AG09319 (cell line): ENCODE measurements around the gene SSBP2.

Source experiments
- DNase-seq: peaks from one replicate; pipeline ENCODE4 v3.0.0-alpha.2; 2010; ENCODE audit warnings: low read depth; ENCODE audit errors: extremely low read depth
- CTCF ChIP-seq: IDR thresholded peaks from 2 replicates; pipeline ENCODE4 v1.5.1; 2011; ENCODE audit warnings: low read depth, mild to moderate bottlenecking, inconsistent platforms, low read length, moderate library complexity

The SSBP2 gene

DNA sequence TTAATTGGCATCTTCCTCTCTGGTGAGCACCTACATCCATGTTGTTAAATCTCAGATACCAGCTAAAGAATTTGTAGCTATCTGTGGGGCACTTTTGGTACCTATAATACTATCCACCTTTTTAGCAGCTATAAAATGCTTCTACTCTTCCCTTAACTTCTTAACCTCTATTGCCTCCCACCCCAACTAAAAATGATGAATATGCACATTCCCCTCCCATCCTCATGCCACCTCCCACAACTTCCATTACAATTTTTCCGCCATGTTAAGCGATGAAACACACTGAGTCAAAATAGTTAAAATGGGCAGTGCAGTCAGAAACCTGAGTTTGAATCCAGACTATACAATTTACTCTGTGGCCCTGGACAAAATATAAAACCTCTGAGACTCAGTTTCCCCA, 10.1 kb downstream of the SSBP2 start:
- TF ChIP-seq CTCF: no peak
- no peak for DNase-seq

GRCh38 chr5:81739291-81739690, 11.6 kb downstream of the SSBP2 start:
- DNase-seq: no peak
- TF ChIP-seq CTCF: no peak

- no peak for TF ChIP-seq CTCF
- no peak for DNase-seq
Measured at GRCh38 chr5:81729276-81729675, 21.6 kb downstream of the SSBP2 start.

- no peak for TF ChIP-seq CTCF
- no peak for DNase-seq
Measured at GRCh38 chr5:81728301-81728700, 22.6 kb downstream of the SSBP2 start.

DNA sequence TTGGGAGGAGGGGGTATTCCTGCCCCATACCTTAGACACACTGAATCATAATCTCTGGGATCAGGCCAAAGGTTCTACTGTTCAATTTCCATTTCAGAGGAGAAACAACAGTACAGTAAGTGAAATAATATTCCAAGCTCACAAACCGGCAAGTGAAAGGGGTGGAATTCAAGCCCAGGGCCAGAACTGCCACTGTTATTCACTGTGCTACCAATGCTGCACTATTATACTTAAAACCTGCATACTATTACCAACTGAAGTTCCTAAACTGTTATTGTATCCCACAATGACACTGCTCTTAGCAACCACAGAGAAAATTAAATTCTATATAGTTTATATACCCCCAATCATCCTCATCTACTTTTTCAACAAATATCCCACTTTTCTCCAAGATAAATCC, 24.6 kb downstream of the SSBP2 start:
- no peak for TF ChIP-seq CTCF
- no peak for DNase-seq

DNA sequence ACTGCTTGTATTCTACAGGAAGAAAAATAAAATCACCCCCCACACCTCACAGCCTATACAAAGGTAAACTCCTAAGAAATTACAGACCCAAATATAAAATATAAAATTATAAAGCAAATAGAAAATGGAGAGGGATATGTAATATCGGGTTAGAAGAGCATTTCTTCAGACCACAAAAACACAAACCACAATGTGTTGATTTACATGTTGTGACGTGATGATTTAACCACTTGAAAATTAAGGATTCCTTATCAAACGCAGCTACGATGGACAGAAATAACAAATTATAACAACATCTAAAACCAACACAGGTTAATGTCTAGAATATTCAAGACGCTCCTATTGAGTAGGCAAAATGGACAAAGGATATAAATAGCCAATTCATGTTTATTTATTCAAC, 26.3 kb downstream of the SSBP2 start:
- TF ChIP-seq CTCF: no peak
- no peak for DNase-seq

GRCh38 chr5:81724108-81724507, 26.8 kb downstream of the SSBP2 start:
- no peak for TF ChIP-seq CTCF
- DNase-seq: no peak

DNA sequence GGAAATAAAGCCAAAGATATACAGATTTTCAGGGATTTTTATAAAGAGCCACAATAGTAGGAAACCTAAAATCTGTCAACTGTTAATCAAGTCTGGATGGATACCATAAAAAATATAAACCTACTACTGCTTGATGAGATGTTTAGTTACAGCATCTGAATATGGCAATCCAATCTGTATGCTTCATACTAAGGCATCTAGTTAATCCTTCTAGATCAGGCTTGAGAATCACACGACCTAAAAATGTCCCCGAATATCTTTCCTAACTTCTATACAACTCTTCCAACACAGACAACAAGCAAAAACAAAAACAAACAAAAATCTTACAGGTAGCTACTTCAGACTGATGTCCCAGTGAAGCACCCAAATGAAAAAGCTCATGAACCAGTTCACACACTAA, 29.8 kb downstream of the SSBP2 start:
- no peak for DNase-seq
- no peak for TF ChIP-seq CTCF
